Right lobe of liver (tissue), 6 donors: ENCODE results near the gene CAB39L. TPM values are rescaled to one million over a fixed set of nuclear protein-coding genes. Genes with fewer than 3 reads are reported as not detected.
"Not testable (repeated sequence)": the region's sequence is repeated elsewhere in the genome, so short reads cannot be mapped to it uniquely, and the experiment has no call there.

Source experiments
- ATAC-seq, 4 donors: fragments of 200-7000 bp; cut with Tn5 transposase; one replicate each; pipeline ENCODE4 v1.9.1; 2020; ENCODE audit warnings: mild to moderate bottlenecking in 4 of 4, moderate library complexity in 4 of 4
- DNase-seq, 3 donors: peaks; one replicate each; pipeline ENCODE4 v3.0.0-alpha.2; 2020
- H3K27ac ChIP-seq, 3 donors: fragments of 200-600 bp; one replicate each; pipeline ENCODE4 v1.8.0; 2022
- H3K27me3 ChIP-seq, 2 donors: fragments of 200-600 bp; one replicate each; pipeline ENCODE4 v1.8.0; 2022
- H3K36me3 ChIP-seq, 4 donors: fragments of 200-600 bp; sonication (generic) in 1 of 4; one replicate each; pipeline versions ENCODE4 v1.5.1 to v1.8.0; 2017 to 2022; ENCODE audit warnings: control low read depth in 1 of 4
- H3K4me1 ChIP-seq, 4 donors: fragments of 200-600 bp; sonication (generic) in 1 of 4; one replicate each; pipeline versions ENCODE4 v1.5.1 to v1.8.0; 2017 to 2022; ENCODE audit warnings: control low read depth in 1 of 4
- H3K4me3 ChIP-seq, 3 donors: fragments of 200-600 bp; one replicate each; pipeline ENCODE4 v1.8.0; 2022
- H3K9me3 ChIP-seq, 4 donors: fragments of 200-600 bp; sonication (generic) in 1 of 4; one replicate each; pipeline versions ENCODE4 v1.5.1 to v1.8.0; 2017 to 2022; ENCODE audit warnings: control low read depth in 1 of 4
- POLR2A ChIP-seq: fragments of 450-650 bp; IDR thresholded peaks from one replicate; pipeline ENCODE4 v1.6.1; 2017; ENCODE audit warnings: antibody characterized with exemption, mild to moderate bottlenecking
- WGBS: methylation state at CpG from one replicate; pipeline ENCODE4 v1.1.6; 2018; ENCODE audit warnings: low coverage, low lambda C conversion rate; ENCODE audit not compliant: insufficient coverage; ENCODE audit errors: missing lambda C conversion rate; 5-methylcytosine and 5-hydroxymethylcytosine counted together
- intact Hi-C, 2 donors: fragments of 100-400 bp; cut with DNase I; formaldehyde crosslinking; loops; one replicate each; pipeline versions ENCODE4 v1.11.2 to v1.14.1; 2022
- total RNA-seq, 6 experiments: library from RNA; depleted of rRNA in 2 of 6; stranded (reverse); fragments of >200 nt in 2 of 6; fragmentation: NEBNext Ultra II Directional in 3 of 6; extraction: Animal tissue kit (Norgen Biotek cat#: 25700) in 3 of 6; gene quantifications; one replicate each; pipeline versions ENCODE4 v1.1.0 to v1.2.4, GENCODE V29; 2016 to 2023
- TF ChIP-seq, protein P1 (sequence below), 4 donors: fragments of 200-600 bp in 3 of 4; fragments of 450-650 bp in 1 of 4; IDR thresholded peaks; one replicate each; pipeline versions ENCODE4 v1.5.1 to v1.8.0; 2016 to 2022; ENCODE audit warnings: antibody characterized with exemption in 4 of 4, mild to moderate bottlenecking in 2 of 4
- donor health status: DM: no; HTN: yes; CAD: no.
- donor health status: DM: no; HTN: no; CAD: no.
- donor health status: DM: no; HTN: no; CAD: no.
- donor health status: DM: no; HTN: yes; CAD: no.
- donor health status: DM: no; HTN: yes; CAD: no.

CAB39L gene
- total RNA-seq, 6 experiments from 2014 or later, result 1.9 to 4.1 (median 2.8) TPM

GRCh38 chr13:49295244-49295643 is 148.6 kb downstream of the CAB39L start:
- no peak overlapping the region for H3K27ac ChIP-seq
- DNase-seq (no peak), ATAC-seq (no peak)
- peaks cover 0 to 10% (median 2%) of the 10 kb centered on the region in 4 donors for H3K4me1 ChIP-seq
- TF ChIP-seq, protein P1, sequence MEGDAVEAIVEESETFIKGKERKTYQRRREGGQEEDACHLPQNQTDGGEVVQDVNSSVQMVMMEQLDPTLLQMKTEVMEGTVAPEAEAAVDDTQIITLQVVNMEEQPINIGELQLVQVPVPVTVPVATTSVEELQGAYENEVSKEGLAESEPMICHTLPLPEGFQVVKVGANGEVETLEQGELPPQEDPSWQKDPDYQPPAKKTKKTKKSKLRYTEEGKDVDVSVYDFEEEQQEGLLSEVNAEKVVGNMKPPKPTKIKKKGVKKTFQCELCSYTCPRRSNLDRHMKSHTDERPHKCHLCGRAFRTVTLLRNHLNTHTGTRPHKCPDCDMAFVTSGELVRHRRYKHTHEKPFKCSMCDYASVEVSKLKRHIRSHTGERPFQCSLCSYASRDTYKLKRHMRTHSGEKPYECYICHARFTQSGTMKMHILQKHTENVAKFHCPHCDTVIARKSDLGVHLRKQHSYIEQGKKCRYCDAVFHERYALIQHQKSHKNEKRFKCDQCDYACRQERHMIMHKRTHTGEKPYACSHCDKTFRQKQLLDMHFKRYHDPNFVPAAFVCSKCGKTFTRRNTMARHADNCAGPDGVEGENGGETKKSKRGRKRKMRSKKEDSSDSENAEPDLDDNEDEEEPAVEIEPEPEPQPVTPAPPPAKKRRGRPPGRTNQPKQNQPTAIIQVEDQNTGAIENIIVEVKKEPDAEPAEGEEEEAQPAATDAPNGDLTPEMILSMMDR (IDR thresholded peaks at IDR 0.05), result no peak
- no peak for TF ChIP-seq POLR2A
- H3K27me3 ChIP-seq, result no peaks in the 10 kb centered on the region
- intact Hi-C loops, result loop anchor here (10.0 kb wide), 2 partner anchors 140 to 150 kb away; partner anchors contain the start of genes CAB39L (in 1 of the 2) and SETDB2 (in 1 of the 2)
- no peaks in the 10 kb centered on the region for H3K36me3 ChIP-seq
- WGBS, result 84% methylated on average over 6 of the region's 6 CpGs
- H3K9me3 ChIP-seq, result no peaks in the 10 kb centered on the region
- H3K4me3 ChIP-seq, result no peak overlapping the region

- intact Hi-C loops, result loop anchor here (10.0 kb wide), 2 partner anchors 140 to 150 kb away; partner anchors contain the start of genes CAB39L (in 1 of the 2) and SETDB2 (in 1 of the 2)
- not testable (repeated sequence) for DNase-seq, H3K27me3 ChIP-seq, H3K4me3 ChIP-seq, H3K27ac ChIP-seq, H3K9me3 ChIP-seq, H3K36me3 ChIP-seq, ATAC-seq
- 98% methylated on average over 6 of the region's 6 CpGs for WGBS
- peaks cover 0 to 10% (median 2%) of the 10 kb centered on the region in 4 donors for H3K4me1 ChIP-seq
Measured at GRCh38 chr13:49294723-49295122, 149.1 kb downstream of the CAB39L start.

DNA sequence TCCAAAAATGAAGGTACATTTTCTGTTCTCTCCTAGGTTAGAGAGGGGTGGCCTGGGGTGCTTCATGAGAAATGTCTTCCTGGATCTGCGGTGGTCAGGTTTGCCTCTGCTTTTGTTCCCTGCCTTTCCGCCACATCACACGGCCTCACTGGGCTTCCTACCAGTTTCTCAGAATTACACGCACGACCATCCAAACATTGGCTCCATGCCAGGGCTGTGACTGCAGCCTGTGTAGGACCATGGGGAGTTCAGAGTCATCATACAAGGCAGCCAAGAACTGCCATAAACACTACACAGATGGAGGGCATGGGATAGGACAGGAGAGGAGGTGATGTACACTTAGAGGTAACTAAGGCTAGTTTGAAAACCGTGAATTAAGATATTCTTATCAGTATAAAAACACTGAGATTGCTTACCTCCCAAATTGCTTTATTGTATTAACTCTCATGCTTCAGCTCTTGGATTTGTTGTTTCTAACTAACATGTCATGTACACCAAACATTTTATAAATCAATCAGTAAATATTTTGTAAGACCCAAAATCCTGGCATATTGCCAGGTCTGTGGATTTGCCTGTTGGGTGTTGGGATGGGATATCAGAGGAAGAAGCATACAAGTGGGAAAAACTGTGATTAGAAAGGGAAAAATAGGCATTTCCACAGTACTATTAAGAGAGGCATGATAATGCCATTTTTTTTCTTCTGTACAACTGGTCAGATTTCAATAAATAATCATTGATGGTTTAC is 150.9 kb downstream of the CAB39L start:
- WGBS, result 8% methylated on average over 4 of the region's 6 CpGs
- H3K4me1 ChIP-seq, result peaks cover 0 to 19% (median 2%) of the 10 kb centered on the region in 4 donors
- intact Hi-C loops, result loop anchor here (10.0 kb wide), 2 partner anchors 142 to 152 kb away; partner anchors contain the start of genes CAB39L (in 1 of the 2) and SETDB2 (in 1 of the 2)
- peak overlapping the region in 1 of 3 donors; percentile 35 for H3K27ac ChIP-seq
- TF ChIP-seq, protein P1 (IDR thresholded peaks at IDR 0.05), result no peak
- TF ChIP-seq POLR2A, result no peak
- no peak overlapping the region for H3K4me3 ChIP-seq
- ATAC-seq (peak; percentile 64 to 78 (median 66)), DNase-seq (peak; percentile 61 to 69 (median 65))
- H3K9me3 ChIP-seq, result no peaks in the 10 kb centered on the region
- H3K36me3 ChIP-seq, result no peaks in the 10 kb centered on the region
- H3K27me3 ChIP-seq, result no peaks in the 10 kb centered on the region

DNA sequence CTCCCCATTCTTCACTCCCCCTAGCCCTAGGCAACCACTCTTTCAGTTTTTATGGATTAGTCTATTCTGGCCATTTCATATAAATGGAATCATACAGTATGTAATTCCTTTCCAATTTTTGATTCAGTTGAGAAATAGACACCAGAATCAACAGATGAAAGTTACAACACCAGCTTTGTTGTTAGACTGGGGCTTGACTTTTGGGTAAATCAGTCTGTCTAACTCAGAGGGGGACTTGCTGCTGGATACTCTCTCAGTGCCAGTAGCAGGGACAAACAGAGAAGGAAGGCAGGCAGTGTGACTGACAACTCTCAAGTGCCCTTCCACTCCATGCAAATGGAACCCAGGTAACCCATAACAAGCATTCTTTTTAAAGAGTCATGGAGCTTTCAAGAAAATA is 155.4 kb downstream of the CAB39L start:
- no peaks in the 10 kb centered on the region for H3K9me3 ChIP-seq
- no peaks in the 10 kb centered on the region for H3K27me3 ChIP-seq
- H3K4me3 ChIP-seq, result no peak overlapping the region
- peak overlapping the region in 1 of 3 donors; percentile 50 for H3K27ac ChIP-seq
- peak; percentile 33 to 63 (median 48) for ATAC-seq
- no peaks in the 10 kb centered on the region for H3K36me3 ChIP-seq
- no peak for DNase-seq
- intact Hi-C loops, result no loop called here
- TF ChIP-seq, protein P1 (IDR thresholded peaks at IDR 0.05), result no peak
- no peak for TF ChIP-seq POLR2A
- peaks cover 0 to 22% (median 2%) of the 10 kb centered on the region in 4 donors for H3K4me1 ChIP-seq

GRCh38 chr13:49287995-49288394 is 155.9 kb downstream of the CAB39L start:
- 77% methylated on average over 1 of the region's 1 CpG for WGBS
- intact Hi-C loops, result no loop called here
- ATAC-seq, result peak in 3 of 4 donors; percentile 52 to 61 (median 60)

More at GRCh38 chr13:49287995-49288394, 155.9 kb downstream of the CAB39L start:
- TF ChIP-seq, protein P1 (IDR thresholded peaks at IDR 0.05), result no peak
- no peak for TF ChIP-seq POLR2A
- no peak for DNase-seq
- H3K27ac ChIP-seq, result peak overlapping the region in 1 of 3 donors; percentile 50
- no peaks in the 10 kb centered on the region for H3K36me3 ChIP-seq
- peaks cover 0 to 20% (median 2%) of the 10 kb centered on the region in 4 donors for H3K4me1 ChIP-seq
- H3K9me3 ChIP-seq, result no peaks in the 10 kb centered on the region
- H3K27me3 ChIP-seq, result no peaks in the 10 kb centered on the region
- no peak overlapping the region for H3K4me3 ChIP-seq
